Activated CD4-positive, CD25-positive, alpha-beta regulatory T cell treated with anti-CD3 and anti-CD28 coated beads, Interleukin-2, amount 50 U/mL, for 24 hours (primary cell): Measurements from ENCODE around the gene OSM.

ENCODE experiments used
- ATAC-seq, 2 donors: fragments of 150-1000 bp; cut with Tn5 transposase; one replicate each; pipeline ENCODE4 v1.10.0; 2021; ENCODE audit warnings: mild to moderate bottlenecking in 1 of 2, moderate library complexity in 1 of 2

The OSM gene

GRCh38 chr22:30285176-30285845 lies 18.7 kb upstream of the OSM start:
- ATAC-seq: no peak

GRCh38 chr22:30284666-30285065 lies 18.0 kb upstream of the OSM start:
- no peak for ATAC-seq

- no peak for ATAC-seq
Measured at GRCh38 chr22:30284172-30284571, 17.5 kb upstream of the OSM start.

GRCh38 chr22:30283342-30283741 lies 16.7 kb upstream of the OSM start:
- no peak for ATAC-seq

GRCh38 chr22:30282616-30283046 lies 16.0 kb upstream of the OSM start:
- ATAC-seq: no peak

- no peak for ATAC-seq
Measured at GRCh38 chr22:30280505-30280904, 13.9 kb upstream of the OSM start.

GRCh38 chr22:30279932-30280331 lies 13.3 kb upstream of the OSM start:
- no peak for ATAC-seq

- no peak for ATAC-seq
Measured at GRCh38 chr22:30279046-30279788, 12.6 kb upstream of the OSM start.

GRCh38 chr22:30277547-30278344 lies 11.1 kb upstream of the OSM start:
- ATAC-seq: no peak

GRCh38 chr22:30276039-30276438 lies 9.4 kb upstream of the OSM start:
- peak in 1 of 2 donors; percentile 35 for ATAC-seq

GRCh38 chr22:30275625-30276024 lies 9.0 kb upstream of the OSM start:
- ATAC-seq: peak; percentile 65 to 71

- no peak for ATAC-seq
Measured at GRCh38 chr22:30274437-30274812, 7.8 kb upstream of the OSM start.

- ATAC-seq: no peak
Measured at GRCh38 chr22:30273711-30274436, 7.2 kb upstream of the OSM start.

GRCh38 chr22:30272781-30273601 lies 6.3 kb upstream of the OSM start:
- no peak for ATAC-seq

- ATAC-seq: no peak
Measured at GRCh38 chr22:30270832-30271231, 4.2 kb upstream of the OSM start.

- ATAC-seq: no peak
Measured at GRCh38 chr22:30268331-30268730, 1.7 kb upstream of the OSM start.

- no peak for ATAC-seq
Measured at GRCh38 chr22:30267382-30268302, 991 bp upstream of the OSM start.

GRCh38 chr22:30265823-30266444 lies 717 bp downstream of the OSM start:
- ATAC-seq: peak; percentile 79 to 81

GRCh38 chr22:30265131-30265720 lies 1.4 kb downstream of the OSM start:
- ATAC-seq: no peak

GRCh38 chr22:30263883-30264282 lies 2.8 kb downstream of the OSM start:
- ATAC-seq: no peak
